ENCODE data around the gene TRPV2. TPM values are rescaled to one million over a fixed set of nuclear protein-coding genes. Genes with fewer than 3 reads are reported as not detected.
A peak's percentile ranks its signal among the peaks of the same experiment; 100 is the strongest.

The TRPV2 gene
- total RNA-seq, 1 donor from 2014 or later, result 0.98 TPM

DNA sequence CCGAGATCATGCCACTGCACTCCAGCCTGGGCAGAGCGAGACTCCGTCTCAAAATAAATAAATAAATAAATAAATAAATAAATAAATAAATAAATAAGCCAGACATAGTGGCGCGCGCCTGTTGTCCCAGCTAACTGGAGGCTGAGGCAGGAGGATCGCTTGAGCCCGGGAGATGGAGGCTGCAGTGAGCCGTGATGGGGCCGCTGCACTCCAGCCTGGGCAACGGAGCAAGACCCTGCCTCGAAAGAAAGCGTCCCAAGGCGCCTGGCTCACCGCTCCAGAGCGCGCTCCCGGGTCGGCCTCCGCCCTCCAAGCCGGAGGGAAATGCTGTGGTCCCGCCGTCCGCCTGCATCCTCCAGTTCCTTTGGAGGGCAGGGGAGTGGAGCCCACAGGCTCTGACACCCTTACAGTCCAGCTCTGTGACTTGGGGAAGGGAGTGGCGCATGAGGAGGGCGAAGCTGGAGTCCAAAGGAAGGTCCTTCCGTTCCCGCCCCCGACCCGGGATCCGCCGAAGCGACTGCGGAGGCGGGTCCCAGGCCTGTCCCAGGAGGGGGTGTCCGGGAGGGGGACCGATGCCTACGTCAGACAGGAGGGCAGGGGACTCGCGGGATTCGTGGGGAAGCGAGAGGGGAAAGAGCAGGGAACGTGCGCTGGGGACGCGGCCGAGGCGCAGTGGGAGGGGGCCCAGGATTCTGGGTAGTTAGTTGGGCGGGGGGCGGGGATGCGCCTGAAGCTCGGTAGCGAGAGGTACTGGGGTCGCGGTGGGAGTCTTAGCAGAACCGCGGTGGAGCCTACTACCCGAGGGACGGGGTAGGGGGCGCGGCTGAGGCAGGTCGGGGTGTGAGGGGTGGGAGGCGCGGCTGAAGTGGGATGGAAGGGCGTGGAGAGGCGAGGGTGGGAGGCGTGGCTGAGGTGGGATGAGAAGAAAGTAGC is 8.4 kb upstream of the TRPV2 start:
- Mint-ChIP-seq H3K9me3 (no peaks in the 10 kb centered on the region), H3K27ac (ENCODE audit: unreplicated experiment) (no peak overlapping the region), H3K36me3 (ENCODE audit: low read depth) (no peaks in the 10 kb centered on the region), H3K4me1 (peaks cover 5% of the 10 kb centered on the region), H3K4me3 (peak overlapping the region; percentile 78), H3K27me3 (ENCODE audit: low read depth) (no peaks in the 10 kb centered on the region)
- TF ChIP-seq, protein P1, sequence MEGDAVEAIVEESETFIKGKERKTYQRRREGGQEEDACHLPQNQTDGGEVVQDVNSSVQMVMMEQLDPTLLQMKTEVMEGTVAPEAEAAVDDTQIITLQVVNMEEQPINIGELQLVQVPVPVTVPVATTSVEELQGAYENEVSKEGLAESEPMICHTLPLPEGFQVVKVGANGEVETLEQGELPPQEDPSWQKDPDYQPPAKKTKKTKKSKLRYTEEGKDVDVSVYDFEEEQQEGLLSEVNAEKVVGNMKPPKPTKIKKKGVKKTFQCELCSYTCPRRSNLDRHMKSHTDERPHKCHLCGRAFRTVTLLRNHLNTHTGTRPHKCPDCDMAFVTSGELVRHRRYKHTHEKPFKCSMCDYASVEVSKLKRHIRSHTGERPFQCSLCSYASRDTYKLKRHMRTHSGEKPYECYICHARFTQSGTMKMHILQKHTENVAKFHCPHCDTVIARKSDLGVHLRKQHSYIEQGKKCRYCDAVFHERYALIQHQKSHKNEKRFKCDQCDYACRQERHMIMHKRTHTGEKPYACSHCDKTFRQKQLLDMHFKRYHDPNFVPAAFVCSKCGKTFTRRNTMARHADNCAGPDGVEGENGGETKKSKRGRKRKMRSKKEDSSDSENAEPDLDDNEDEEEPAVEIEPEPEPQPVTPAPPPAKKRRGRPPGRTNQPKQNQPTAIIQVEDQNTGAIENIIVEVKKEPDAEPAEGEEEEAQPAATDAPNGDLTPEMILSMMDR (conservative IDR thresholded peaks at IDR 0.05), result no peak
- DNase-seq (ENCODE audit: low read depth, low spot score), result peak; percentile 59

GRCh38 chr17:16407911-16408588 is 7.3 kb upstream of the TRPV2 start:
- no peak for DNase-seq (ENCODE audit: low read depth, low spot score)
- TF ChIP-seq, protein P1 (conservative IDR thresholded peaks at IDR 0.05), result no peak
- Mint-ChIP-seq H3K27ac (ENCODE audit: unreplicated experiment) (no peak overlapping the region), H3K9me3 (no peaks in the 10 kb centered on the region), H3K4me1 (peaks cover 5% of the 10 kb centered on the region), H3K4me3 (peak overlapping the region; percentile 72), H3K27me3 (ENCODE audit: low read depth) (no peaks in the 10 kb centered on the region), H3K36me3 (ENCODE audit: low read depth) (no peaks in the 10 kb centered on the region)

GRCh38 chr17:16417399-16417798 is 2.0 kb downstream of the TRPV2 start:
- no peaks in the 10 kb centered on the region for H3K9me3 Mint-ChIP-seq
- no peak overlapping the region for H3K4me3 Mint-ChIP-seq
- no peak for DNase-seq (ENCODE audit: low read depth, low spot score)
- no peaks in the 10 kb centered on the region for H3K27me3 Mint-ChIP-seq (ENCODE audit: low read depth)
- no peak overlapping the region for H3K27ac Mint-ChIP-seq (ENCODE audit: unreplicated experiment)
- TF ChIP-seq, protein P1 (conservative IDR thresholded peaks at IDR 0.05), result no peak
- no peaks in the 10 kb centered on the region for H3K36me3 Mint-ChIP-seq (ENCODE audit: low read depth)
- H3K4me1 Mint-ChIP-seq, result peaks cover 27% of the 10 kb centered on the region

GRCh38 chr17:16417896-16418684 is 2.7 kb downstream of the TRPV2 start:
- Mint-ChIP-seq H3K4me1 (peaks cover 27% of the 10 kb centered on the region), H3K27me3 (ENCODE audit: low read depth) (no peaks in the 10 kb centered on the region), H3K4me3 (no peak overlapping the region), H3K27ac (ENCODE audit: unreplicated experiment) (no peak overlapping the region), H3K36me3 (ENCODE audit: low read depth) (no peaks in the 10 kb centered on the region), H3K9me3 (no peaks in the 10 kb centered on the region)
- TF ChIP-seq, protein P1 (conservative IDR thresholded peaks at IDR 0.05), result no peak
- DNase-seq (ENCODE audit: low read depth, low spot score), result no peak

DNA sequence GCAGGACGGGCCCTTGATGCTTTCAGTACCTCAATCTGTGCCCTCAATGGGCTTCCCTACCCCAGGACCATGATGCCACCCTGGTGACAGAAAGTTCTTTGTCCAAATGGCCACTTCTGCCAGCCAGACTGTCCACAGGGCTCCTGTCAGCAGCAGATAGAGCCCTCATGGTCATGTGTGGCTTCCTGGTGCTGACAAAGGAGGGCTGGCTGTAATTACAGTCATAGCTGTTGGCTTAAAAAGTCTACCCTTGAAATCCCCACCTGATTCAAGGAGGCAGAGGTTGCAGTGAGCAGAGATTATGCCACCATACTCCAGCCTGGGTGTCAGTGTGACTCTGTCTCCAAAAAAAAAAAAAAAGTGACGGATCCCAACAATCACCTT is 3.3 kb downstream of the TRPV2 start:
- Mint-ChIP-seq H3K27me3 (ENCODE audit: low read depth) (no peaks in the 10 kb centered on the region), H3K4me3 (no peak overlapping the region), H3K36me3 (ENCODE audit: low read depth) (no peaks in the 10 kb centered on the region), H3K4me1 (peaks cover 27% of the 10 kb centered on the region), H3K9me3 (no peaks in the 10 kb centered on the region), H3K27ac (ENCODE audit: unreplicated experiment) (no peak overlapping the region)
- DNase-seq (ENCODE audit: low read depth, low spot score), result no peak
- TF ChIP-seq, protein P1 (conservative IDR thresholded peaks at IDR 0.05), result no peak

Measured in neural crest cell (in vitro differentiated cells).